ENCODE results near the gene CUX1.

The CUX1 gene

DNA sequence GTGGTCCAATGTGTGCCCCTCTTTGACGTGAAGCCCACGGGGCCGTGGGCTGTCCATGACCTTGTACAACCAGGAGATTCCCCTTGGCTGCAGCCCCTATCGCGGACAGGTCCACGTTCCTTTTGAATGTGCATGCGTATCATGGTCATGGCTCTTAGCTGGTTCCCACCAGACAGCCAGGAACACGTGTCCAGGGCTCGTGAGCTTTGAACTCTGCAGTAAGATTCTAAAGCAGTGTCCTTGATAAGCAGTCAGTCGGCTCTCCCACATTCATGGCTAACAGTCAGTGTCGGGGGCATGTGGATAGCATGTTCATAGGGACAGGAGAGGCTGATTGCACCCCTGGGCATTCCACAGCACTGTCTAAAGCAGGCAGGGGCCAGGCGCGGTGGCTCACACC lies 393.4 kb downstream of the CUX1 start:
- Histone ChIP-seq H3K27ac (ENCODE audit: poor library complexity, severe bottlenecking) (no peak overlapping the region), H3K4me1 (ENCODE audit: insufficient read depth, poor library complexity, severe bottlenecking) (no peaks in the 10 kb centered on the region), H3K27me3 (ENCODE audit: insufficient read depth, poor library complexity, severe bottlenecking) (no peaks in the 10 kb centered on the region), H3K9me3 (ENCODE audit: severe bottlenecking) (no peaks in the 10 kb centered on the region), H3K4me3 (ENCODE audit: severe bottlenecking) (no peak overlapping the region), H3K36me3 (ENCODE audit: low read depth) (0 out of 2 replicates have a peak, but pooled peaks cover 3% of the 10 kb centered on the region)
- no peak for DNase-seq (ENCODE audit: low spot score)
- no peak for ATAC-seq (ENCODE audit: low read depth)
- TF ChIP-seq, protein P1, sequence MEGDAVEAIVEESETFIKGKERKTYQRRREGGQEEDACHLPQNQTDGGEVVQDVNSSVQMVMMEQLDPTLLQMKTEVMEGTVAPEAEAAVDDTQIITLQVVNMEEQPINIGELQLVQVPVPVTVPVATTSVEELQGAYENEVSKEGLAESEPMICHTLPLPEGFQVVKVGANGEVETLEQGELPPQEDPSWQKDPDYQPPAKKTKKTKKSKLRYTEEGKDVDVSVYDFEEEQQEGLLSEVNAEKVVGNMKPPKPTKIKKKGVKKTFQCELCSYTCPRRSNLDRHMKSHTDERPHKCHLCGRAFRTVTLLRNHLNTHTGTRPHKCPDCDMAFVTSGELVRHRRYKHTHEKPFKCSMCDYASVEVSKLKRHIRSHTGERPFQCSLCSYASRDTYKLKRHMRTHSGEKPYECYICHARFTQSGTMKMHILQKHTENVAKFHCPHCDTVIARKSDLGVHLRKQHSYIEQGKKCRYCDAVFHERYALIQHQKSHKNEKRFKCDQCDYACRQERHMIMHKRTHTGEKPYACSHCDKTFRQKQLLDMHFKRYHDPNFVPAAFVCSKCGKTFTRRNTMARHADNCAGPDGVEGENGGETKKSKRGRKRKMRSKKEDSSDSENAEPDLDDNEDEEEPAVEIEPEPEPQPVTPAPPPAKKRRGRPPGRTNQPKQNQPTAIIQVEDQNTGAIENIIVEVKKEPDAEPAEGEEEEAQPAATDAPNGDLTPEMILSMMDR (IDR thresholded peaks at IDR 0.05; ENCODE audit: poor library complexity, severe bottlenecking), result no peak

DNA sequence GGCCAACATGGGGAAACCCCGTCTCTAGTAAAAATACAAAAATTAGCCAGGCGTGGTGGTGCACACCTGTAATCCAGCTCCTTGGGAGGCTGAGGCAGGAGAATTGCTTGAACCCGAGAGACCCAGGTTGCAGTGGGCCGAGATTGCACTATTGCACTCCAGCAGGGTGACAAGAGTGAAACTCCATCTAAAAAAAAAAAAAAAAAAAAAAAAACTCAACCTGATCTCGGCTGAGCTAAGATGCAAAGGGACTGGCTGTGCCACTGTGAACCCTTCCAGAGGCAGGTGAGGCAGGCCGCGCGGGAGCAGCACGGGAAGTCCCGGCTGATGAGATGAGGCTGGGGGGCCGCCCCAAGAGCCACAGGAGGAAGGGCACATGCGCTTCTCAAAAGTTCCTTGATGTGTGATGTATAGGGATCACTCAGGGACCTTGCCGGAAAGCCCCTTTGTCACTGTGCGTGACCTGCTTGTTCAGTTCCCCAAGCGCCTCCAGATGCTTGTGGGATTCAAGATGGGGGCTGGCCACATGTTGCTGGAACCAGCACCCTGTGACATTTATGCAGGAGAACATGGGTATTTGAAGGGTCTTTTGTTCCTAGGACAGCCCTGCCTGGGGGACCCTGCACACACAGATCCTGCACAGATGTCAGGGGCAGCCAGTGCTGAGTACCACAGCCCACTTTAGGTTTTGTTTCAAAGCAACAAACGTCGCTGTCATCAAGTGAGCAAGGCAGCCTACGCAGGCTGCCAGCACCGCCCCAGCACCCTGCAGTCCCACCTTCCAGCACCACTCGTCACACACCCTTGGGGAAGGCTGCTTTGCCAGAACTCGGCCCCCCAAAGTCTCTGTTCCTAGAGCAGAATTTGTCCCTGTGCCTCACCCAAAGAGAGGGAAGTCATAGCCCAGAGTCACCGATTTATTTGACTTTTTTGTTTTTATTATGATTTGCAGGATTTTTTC lies 394.4 kb downstream of the CUX1 start:
- Histone ChIP-seq H3K36me3 (ENCODE audit: low read depth) (0 out of 2 replicates have a peak, but pooled peaks cover 3% of the 10 kb centered on the region), H3K27me3 (ENCODE audit: insufficient read depth, poor library complexity, severe bottlenecking) (no peaks in the 10 kb centered on the region), H3K4me1 (ENCODE audit: insufficient read depth, poor library complexity, severe bottlenecking) (no peaks in the 10 kb centered on the region), H3K27ac (ENCODE audit: poor library complexity, severe bottlenecking) (no peak overlapping the region), H3K4me3 (ENCODE audit: severe bottlenecking) (no peak overlapping the region), H3K9me3 (ENCODE audit: severe bottlenecking) (no peaks in the 10 kb centered on the region)
- TF ChIP-seq, protein P1 (IDR thresholded peaks at IDR 0.05; ENCODE audit: poor library complexity, severe bottlenecking), result no peak
- ATAC-seq (ENCODE audit: low read depth) (no peak), DNase-seq (ENCODE audit: low spot score) (no peak)

DNA sequence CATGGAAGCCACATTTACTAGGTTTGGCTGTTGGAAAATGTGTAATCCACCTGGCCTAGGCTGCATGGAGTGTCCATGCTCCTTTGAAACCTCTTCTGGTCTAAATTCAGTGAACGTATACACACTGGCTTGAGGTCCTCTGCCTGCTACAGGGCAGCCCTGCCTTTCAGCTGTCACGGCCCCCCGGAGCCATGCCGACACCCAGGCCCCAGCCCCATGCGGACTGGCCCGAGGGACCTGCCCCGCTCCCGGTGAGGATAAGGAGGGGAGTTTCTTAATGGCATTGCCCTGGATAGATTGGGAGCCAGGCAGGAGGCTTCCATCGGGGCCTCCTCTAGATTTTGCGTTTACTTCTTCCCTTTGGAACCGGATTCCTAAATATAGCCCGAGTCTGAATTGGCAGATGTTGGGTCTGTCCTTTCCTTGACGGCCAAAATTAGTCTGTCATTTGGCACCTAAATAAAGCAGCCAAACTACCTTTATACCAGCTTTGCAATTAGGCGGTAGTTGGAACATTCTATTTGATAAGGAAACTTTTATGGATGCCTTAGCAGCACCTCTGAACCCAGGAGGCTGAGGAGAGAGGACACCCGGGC lies 397.1 kb downstream of the CUX1 start:
- no peak for DNase-seq (ENCODE audit: low spot score)
- Histone ChIP-seq H3K27me3 (ENCODE audit: insufficient read depth, poor library complexity, severe bottlenecking) (no peaks in the 10 kb centered on the region), H3K9me3 (ENCODE audit: severe bottlenecking) (no peaks in the 10 kb centered on the region), H3K36me3 (ENCODE audit: low read depth) (0 out of 2 replicates have a peak, but pooled peaks cover 2% of the 10 kb centered on the region), H3K4me1 (ENCODE audit: insufficient read depth, poor library complexity, severe bottlenecking) (no peaks in the 10 kb centered on the region), H3K27ac (ENCODE audit: poor library complexity, severe bottlenecking) (no peak overlapping the region), H3K4me3 (ENCODE audit: severe bottlenecking) (no peak overlapping the region)
- no peak for ATAC-seq (ENCODE audit: low read depth)
- TF ChIP-seq, protein P1 (IDR thresholded peaks at IDR 0.05; ENCODE audit: poor library complexity, severe bottlenecking), result no peak

DNA sequence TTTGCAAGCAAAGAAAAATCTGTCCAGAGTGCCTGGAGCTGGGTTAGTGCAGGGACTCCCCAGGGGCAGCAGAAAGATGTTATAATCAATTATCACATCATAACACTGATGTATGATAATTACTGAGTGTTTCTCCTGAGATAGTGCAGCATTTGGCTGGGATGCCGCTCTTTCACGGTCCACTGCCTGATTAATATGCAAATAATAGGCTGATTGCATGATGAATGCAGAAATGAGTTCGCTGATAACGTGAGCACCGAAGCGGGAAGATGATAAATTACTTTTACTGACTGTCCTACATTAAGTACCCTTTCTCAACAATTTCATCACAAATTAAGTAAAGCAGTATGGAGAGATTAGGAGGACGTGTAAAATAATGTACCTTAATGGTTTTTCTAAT lies 397.8 kb downstream of the CUX1 start:
- H3K36me3 ChIP-seq (ENCODE audit: low read depth), result no peaks in the 10 kb centered on the region
- TF ChIP-seq, protein P1 (IDR thresholded peaks at IDR 0.05; ENCODE audit: poor library complexity, severe bottlenecking), result no peak
- no peak for ATAC-seq (ENCODE audit: low read depth)

More for the DNA sequence above, 397.8 kb downstream of the CUX1 start:
- Histone ChIP-seq H3K27ac (ENCODE audit: poor library complexity, severe bottlenecking) (no peak overlapping the region), H3K9me3 (ENCODE audit: severe bottlenecking) (no peaks in the 10 kb centered on the region), H3K4me3 (ENCODE audit: severe bottlenecking) (no peak overlapping the region), H3K27me3 (ENCODE audit: insufficient read depth, poor library complexity, severe bottlenecking) (no peaks in the 10 kb centered on the region), H3K4me1 (ENCODE audit: insufficient read depth, poor library complexity, severe bottlenecking) (peaks cover 3% of the 10 kb centered on the region)
- DNase-seq (ENCODE audit: low spot score), result no peak

Data from RWPE2 (cell line).